Lower leg skin (tissue), 3 donors: ENCODE data around the gene MIDN.

Experiments used
- CTCF ChIP-seq, 3 donors: fragments of 450-650 bp; IDR thresholded peaks; one replicate each; pipeline ENCODE4 v1.5.1; 2016; ENCODE audit warnings: antibody characterized with exemption in 3 of 3, mild to moderate bottlenecking in 3 of 3, moderate library complexity in 2 of 3
- POLR2A ChIP-seq, 2 donors: fragments of 450-650 bp; IDR thresholded peaks; one replicate each; pipeline ENCODE4 v1.6.1; 2016 to 2017; ENCODE audit warnings: antibody characterized with exemption in 2 of 2, mild to moderate bottlenecking in 1 of 2, moderate library complexity in 1 of 2

GRCh38 chr19:1285737-1286360, 37.5 kb downstream of the MIDN start, which contains the start of gene EFNA2:
- TF ChIP-seq CTCF (IDR thresholded peaks at IDR 0.05): no peak
- no peak for TF ChIP-seq POLR2A (IDR thresholded peaks at IDR 0.05)
